Prostate gland (tissue), 2 donors: ENCODE data around the gene LMBRD1. TPM values are rescaled to one million over a fixed set of nuclear protein-coding genes. Genes with fewer than 3 reads are reported as not detected.

Experiments used
- DNase-seq: peaks from one replicate; pipeline ENCODE4 v3.0.0-alpha.2; 2019; ENCODE audit warnings: low spot score
- H3K27ac ChIP-seq, 2 donors: fragments of 200-600 bp; sonication (generic); 2 replicates each; pipeline ENCODE4 v1.5.1; 2017 to 2019
- H3K27me3 ChIP-seq: fragments of 200-600 bp; sonication (generic); replicated peaks from 2 replicates; pipeline ENCODE4 v1.5.1; 2019; ENCODE audit not compliant: insufficient read depth
- H3K36me3 ChIP-seq, 2 donors: fragments of 200-600 bp; sonication (generic); 1 replicate in 1 of 2; 2 replicates in 1 of 2; pipeline versions ENCODE4 v1.5.1 to v1.8.1; 2017 to 2019
- H3K4me1 ChIP-seq: fragments of 200-600 bp; sonication (generic); replicated peaks from 2 replicates; pipeline ENCODE4 v1.5.1; 2019
- H3K4me3 ChIP-seq, 2 donors: fragments of 200-600 bp; sonication (generic); 2 replicates each; pipeline ENCODE4 v1.5.1; 2017 to 2019
- H3K9me3 ChIP-seq: fragments of 200-600 bp; sonication (generic); 2 replicates; pipeline ENCODE4 v1.5.1; 2017
- CTCF ChIP-seq, 4 experiments: fragments of 200-600 bp in 2 of 4; fragments of 450-650 bp in 2 of 4; sonication (generic) in 2 of 4; IDR thresholded peaks; 1 replicate in 3 of 4; 2 replicates in 1 of 4; pipeline ENCODE4 v1.5.1; 2016 to 2019; ENCODE audit warnings: antibody characterized with exemption in 4 of 4, mild to moderate bottlenecking in 2 of 4, moderate library complexity in 2 of 4
- POLR2A ChIP-seq: fragments of 450-650 bp; IDR thresholded peaks from one replicate; pipeline ENCODE4 v1.6.1; 2016; ENCODE audit warnings: antibody characterized with exemption, mild to moderate bottlenecking
- POLR2AphosphoS5 ChIP-seq: sonication (generic); formaldehyde crosslinking; IDR thresholded peaks from one replicate; pipeline ENCODE4 v1.6.1; 2017; ENCODE audit warnings: antibody characterized with exemption
- WGBS: methylation state at CpG from one replicate; pipeline ENCODE4 v1.1.5; 2018; 5-methylcytosine and 5-hydroxymethylcytosine counted together
- intact Hi-C: fragments of 100-400 bp; cut with DNase I; formaldehyde crosslinking; loops from one replicate; pipeline ENCODE4 v1.14.2; 2022
- total RNA-seq, 2 donors: library from RNA; depleted of rRNA; stranded (reverse); fragments of >200 nt; gene quantifications; one replicate each; pipeline ENCODE4 v1.1.0, GENCODE V29; 2016

The LMBRD1 gene
- total RNA-seq, 2 donors from 2014 or later, result 53.5 to 63.1 TPM

- H3K4me1 ChIP-seq, result no peaks in the 10 kb centered on the region
- no peaks in the 10 kb centered on the region for H3K9me3 ChIP-seq
- H3K27ac ChIP-seq, result no peak overlapping the region
- 90% methylated on average over 4 of the region's 4 CpGs for WGBS
- H3K27me3 ChIP-seq, result no peaks in the 10 kb centered on the region
- no peak overlapping the region for H3K4me3 ChIP-seq
- DNase-seq, result no peak
- no peak for TF ChIP-seq CTCF (IDR thresholded peaks at IDR 0.05)
- no peak for TF ChIP-seq POLR2A
- no peak for TF ChIP-seq POLR2AphosphoS5
- no peaks in the 10 kb centered on the region for H3K36me3 ChIP-seq
- intact Hi-C loops, result no loop called here
These were observed 21.8 kb downstream of the LMBRD1 start for GRCh38 chr6:69774740-69775584.

DNA sequence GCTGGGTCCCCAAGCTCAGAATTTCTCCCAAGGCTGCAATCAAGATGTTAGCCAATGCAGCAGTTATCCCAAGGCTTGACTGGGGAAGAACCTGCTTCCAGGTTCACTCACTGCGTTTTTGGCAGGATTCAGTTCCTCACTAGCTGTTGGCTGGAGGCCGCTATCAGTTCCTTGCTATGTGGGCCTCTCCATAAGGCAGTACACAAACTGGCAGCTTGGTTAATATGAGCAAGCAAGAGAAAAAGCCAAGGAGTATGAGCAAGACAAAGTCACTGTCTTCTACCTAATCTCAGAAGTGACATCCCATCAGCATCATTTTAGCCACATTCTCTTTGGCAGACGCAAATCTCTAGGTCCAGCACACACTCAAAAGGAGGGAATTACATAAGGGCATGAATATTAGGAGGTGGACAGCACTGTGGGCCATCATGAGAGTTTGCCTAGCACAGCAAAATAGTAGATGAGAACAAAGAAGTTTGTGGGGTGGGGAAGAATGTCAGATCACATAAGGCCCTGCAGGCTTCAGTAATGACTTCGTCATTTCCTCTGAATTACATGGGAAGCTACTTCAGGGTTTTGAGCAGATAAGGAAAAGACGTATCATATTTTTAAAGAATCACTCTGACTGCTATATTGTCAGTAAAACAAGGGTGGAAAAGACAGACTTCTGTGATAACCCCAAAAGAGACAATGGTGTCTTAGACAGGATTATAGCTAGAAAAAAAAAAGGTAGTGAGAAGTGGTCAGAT is 25.5 kb downstream of the LMBRD1 start:
- WGBS, result 96% methylated on average over 5 of the region's 5 CpGs
- H3K36me3 ChIP-seq, result no peaks in the 10 kb centered on the region
- no peak overlapping the region for H3K27ac ChIP-seq
- H3K9me3 ChIP-seq, result no peaks in the 10 kb centered on the region
- H3K4me3 ChIP-seq, result no peak overlapping the region
- TF ChIP-seq POLR2A, result no peak
- no peak for TF ChIP-seq POLR2AphosphoS5
- TF ChIP-seq CTCF (IDR thresholded peaks at IDR 0.05), result no peak
- intact Hi-C loops, result no loop called here
- no peaks in the 10 kb centered on the region for H3K4me1 ChIP-seq
- DNase-seq, result no peak
- H3K27me3 ChIP-seq, result no peaks in the 10 kb centered on the region

DNA sequence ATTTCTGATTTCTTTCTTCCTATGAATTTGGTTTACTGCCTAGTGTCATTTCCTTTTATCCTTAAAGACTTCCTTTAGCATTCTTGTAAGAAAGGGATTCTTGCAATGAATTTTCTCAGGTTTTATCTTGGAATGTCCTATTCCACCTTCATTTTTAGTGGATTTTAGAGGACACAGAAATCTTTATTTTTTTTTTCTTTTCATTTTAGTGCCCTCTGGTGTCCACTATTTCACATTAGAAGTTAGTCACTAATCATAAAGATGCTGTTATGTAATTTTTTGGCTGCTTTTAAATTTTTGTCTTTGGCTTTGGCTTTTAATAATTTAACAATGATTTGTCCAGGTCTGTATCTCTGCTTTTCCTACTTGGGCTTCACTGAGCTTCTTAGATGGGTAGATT is 28.1 kb downstream of the LMBRD1 start:
- Histone ChIP-seq H3K36me3 (no peaks in the 10 kb centered on the region), H3K27me3 (no peaks in the 10 kb centered on the region), H3K4me1 (no peaks in the 10 kb centered on the region), H3K9me3 (no peaks in the 10 kb centered on the region), H3K4me3 (no peak overlapping the region), H3K27ac (no peak overlapping the region)
- intact Hi-C loops, result no loop called here
- TF ChIP-seq POLR2A (no peak), CTCF (IDR thresholded peaks at IDR 0.05) (no peak), POLR2AphosphoS5 (no peak)
- DNase-seq, result no peak

DNA sequence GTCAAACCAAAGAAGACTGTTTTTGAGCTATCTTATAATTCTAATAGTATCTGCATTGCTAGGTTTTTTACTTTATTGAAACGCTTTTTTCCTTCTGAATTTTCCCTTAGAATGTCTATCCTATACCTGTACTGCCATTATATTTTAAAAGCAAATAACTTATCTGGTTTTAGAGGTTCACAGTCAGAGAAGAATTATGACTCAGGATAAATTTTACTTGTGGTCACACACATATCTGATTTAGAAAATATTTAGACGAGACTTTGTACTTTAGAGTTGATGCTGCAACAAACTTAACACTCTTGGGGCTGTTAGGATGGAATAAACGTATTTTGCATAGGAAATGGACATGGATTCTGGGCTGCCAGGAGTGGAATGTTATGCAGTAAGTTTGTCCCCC is 33.0 kb downstream of the LMBRD1 start:
- TF ChIP-seq POLR2A, result no peak
- no peak for TF ChIP-seq CTCF (IDR thresholded peaks at IDR 0.05)
- no peak for TF ChIP-seq POLR2AphosphoS5
- intact Hi-C loops, result no loop called here
- Histone ChIP-seq H3K27ac (no peak overlapping the region), H3K36me3 (no peaks in the 10 kb centered on the region), H3K4me1 (no peaks in the 10 kb centered on the region), H3K4me3 (no peak overlapping the region), H3K9me3 (no peaks in the 10 kb centered on the region), H3K27me3 (no peaks in the 10 kb centered on the region)
- 97% methylated on average over 3 of the region's 3 CpGs for WGBS
- no peak for DNase-seq
